ENCODE measurements around the gene IQCH. TPM values are rescaled to one million over a fixed set of nuclear protein-coding genes. Genes with fewer than 3 reads are reported as not detected.

IQCH gene
- total RNA-seq, 1 experiment from 2014 or later: 1.1 TPM

DNA sequence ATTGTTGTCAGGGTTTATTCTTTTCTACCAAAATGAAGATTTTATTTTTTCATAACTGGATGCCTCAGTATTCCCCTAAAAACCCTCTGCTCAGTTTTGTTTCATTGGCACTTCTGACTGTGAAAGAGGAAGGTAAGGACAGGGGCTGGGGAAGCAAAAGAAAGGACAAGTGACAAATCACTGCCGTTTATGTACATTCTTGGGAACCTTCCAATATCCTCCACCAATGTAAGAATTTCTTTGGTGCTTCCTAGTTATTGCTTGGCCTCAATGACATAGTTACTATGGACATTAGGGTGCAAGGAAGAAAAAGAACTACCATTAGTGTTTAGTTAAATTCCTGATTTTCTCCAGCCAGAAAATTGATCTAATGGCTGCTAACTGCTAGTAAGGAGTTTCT lies 135.4 kb downstream of the IQCH start:
- no peaks in the 10 kb centered on the region for H3K27me3 Mint-ChIP-seq (ENCODE audit: low read depth)
- Histone ChIP-seq H2AK5ac (ENCODE audit: insufficient read length, low read length) (no peak overlapping the region), H2BK12ac (ENCODE audit: insufficient read length, low read depth, low read length) (no peak overlapping the region), H4K5ac (ENCODE audit: insufficient read length, low read depth, low read length) (no peak overlapping the region), H4K20me1 (ENCODE audit: control insufficient read depth, insufficient read depth, insufficient read length) (no peaks in the 10 kb centered on the region), H2BK5ac (ENCODE audit: insufficient read length, low read length) (no peak overlapping the region), H3K4ac (ENCODE audit: low read depth, low read length) (no peak overlapping the region), H4K91ac (ENCODE audit: insufficient read length, low read depth, low read length) (no peak overlapping the region), H3K23ac (ENCODE audit: insufficient read length, low read depth, low read length) (no peak overlapping the region), H2BK15ac (ENCODE audit: low read depth, low read length) (no peak overlapping the region), H3K4me2 (ENCODE audit: insufficient read depth, insufficient read length, low read length) (no peak overlapping the region), H3K56ac (ENCODE audit: insufficient read length, low read depth, low read length) (no peak overlapping the region), H3K9ac (ENCODE audit: extremely low read depth, insufficient read length, low read length) (no peak overlapping the region), H3K27ac (ENCODE audit: insufficient read length, low read depth, low read length) (no peak overlapping the region), H3K27me3 (ENCODE audit: insufficient read depth, low read length) (no peaks in the 10 kb centered on the region), H3K9me3 (ENCODE audit: control insufficient read depth, low read depth, low read length) (no peaks in the 10 kb centered on the region), H3K23me2 (ENCODE audit: insufficient read length, low read depth, low read length, poor library complexity, severe bottlenecking) (no peaks in the 10 kb centered on the region), H3K14ac (ENCODE audit: insufficient read depth, low read length) (no peak overlapping the region), H3K79me2 (ENCODE audit: insufficient read depth, low read length) (no peaks in the 10 kb centered on the region), H3K4me1 (ENCODE audit: insufficient read depth, low read length) (no peaks in the 10 kb centered on the region), H2BK20ac (ENCODE audit: low read depth, low read length, poor library complexity, severe bottlenecking) (no peak overlapping the region), H2AFZ (ENCODE audit: low read length) (no peak overlapping the region), H2BK120ac (ENCODE audit: low read depth, low read length, poor library complexity, severe bottlenecking) (no peak overlapping the region), H4K8ac (replicated peaks; ENCODE audit: insufficient read length, low read depth, low read length) (no peak overlapping the region), H3K79me1 (ENCODE audit: insufficient read depth, low read depth, low read length, poor library complexity, severe bottlenecking) (no peaks in the 10 kb centered on the region), H3T11ph (ENCODE audit: low read length) (no peak overlapping the region), H3K18ac (ENCODE audit: insufficient read length, low read depth, low read length) (no peak overlapping the region)
- WGBS (ENCODE audit: extremely low coverage, insufficient read length, low lambda C conversion rate): no CpG with 5 or more reads among the region's 1 CpG
- H3K27ac Mint-ChIP-seq: no peak overlapping the region
- TF ChIP-seq, protein P1, sequence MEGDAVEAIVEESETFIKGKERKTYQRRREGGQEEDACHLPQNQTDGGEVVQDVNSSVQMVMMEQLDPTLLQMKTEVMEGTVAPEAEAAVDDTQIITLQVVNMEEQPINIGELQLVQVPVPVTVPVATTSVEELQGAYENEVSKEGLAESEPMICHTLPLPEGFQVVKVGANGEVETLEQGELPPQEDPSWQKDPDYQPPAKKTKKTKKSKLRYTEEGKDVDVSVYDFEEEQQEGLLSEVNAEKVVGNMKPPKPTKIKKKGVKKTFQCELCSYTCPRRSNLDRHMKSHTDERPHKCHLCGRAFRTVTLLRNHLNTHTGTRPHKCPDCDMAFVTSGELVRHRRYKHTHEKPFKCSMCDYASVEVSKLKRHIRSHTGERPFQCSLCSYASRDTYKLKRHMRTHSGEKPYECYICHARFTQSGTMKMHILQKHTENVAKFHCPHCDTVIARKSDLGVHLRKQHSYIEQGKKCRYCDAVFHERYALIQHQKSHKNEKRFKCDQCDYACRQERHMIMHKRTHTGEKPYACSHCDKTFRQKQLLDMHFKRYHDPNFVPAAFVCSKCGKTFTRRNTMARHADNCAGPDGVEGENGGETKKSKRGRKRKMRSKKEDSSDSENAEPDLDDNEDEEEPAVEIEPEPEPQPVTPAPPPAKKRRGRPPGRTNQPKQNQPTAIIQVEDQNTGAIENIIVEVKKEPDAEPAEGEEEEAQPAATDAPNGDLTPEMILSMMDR (conservative IDR thresholded peaks at IDR 0.05): no peak
- DNase-seq: no peak
- H3K4me1 Mint-ChIP-seq: peaks cover 3 to 9% of the 10 kb centered on the region in 2 experiments; a peak in 3 of 4 replicates
- H3K36me3 Mint-ChIP-seq (ENCODE audit: insufficient read depth in 1 of 3, low read depth in 3 of 3): no peaks in the 10 kb centered on the region
- no peaks in the 10 kb centered on the region for H3K9me3 Mint-ChIP-seq
- H3K4me3 Mint-ChIP-seq: no peak overlapping the region

Measured in H9 (cell line).